Stimulated activated CD4-positive, alpha-beta T cell treated with anti-CD3 and anti-CD28 coated beads, Interleukin-2, amount 100 ng/mL, for 48 hours (primary cell): Measurements from ENCODE around the gene VGLL3.
"Not testable (repeated sequence)": the region's sequence is repeated elsewhere in the genome, so short reads cannot be mapped to it uniquely, and the experiment has no call there.

Experiments used
- DNase-seq, 2 donors: peaks; one replicate each; pipeline ENCODE4 v3.0.0-alpha.2; 2020

The VGLL3 gene

GRCh38 chr3:86988235-86988634, 2.7 kb downstream of the VGLL3 start:
- DNase-seq: no peak

- DNase-seq: no peak
These were observed 3.6 kb downstream of the VGLL3 start for GRCh38 chr3:86987421-86987715.

GRCh38 chr3:86986671-86987420, 4.1 kb downstream of the VGLL3 start:
- DNase-seq: no peak

DNA sequence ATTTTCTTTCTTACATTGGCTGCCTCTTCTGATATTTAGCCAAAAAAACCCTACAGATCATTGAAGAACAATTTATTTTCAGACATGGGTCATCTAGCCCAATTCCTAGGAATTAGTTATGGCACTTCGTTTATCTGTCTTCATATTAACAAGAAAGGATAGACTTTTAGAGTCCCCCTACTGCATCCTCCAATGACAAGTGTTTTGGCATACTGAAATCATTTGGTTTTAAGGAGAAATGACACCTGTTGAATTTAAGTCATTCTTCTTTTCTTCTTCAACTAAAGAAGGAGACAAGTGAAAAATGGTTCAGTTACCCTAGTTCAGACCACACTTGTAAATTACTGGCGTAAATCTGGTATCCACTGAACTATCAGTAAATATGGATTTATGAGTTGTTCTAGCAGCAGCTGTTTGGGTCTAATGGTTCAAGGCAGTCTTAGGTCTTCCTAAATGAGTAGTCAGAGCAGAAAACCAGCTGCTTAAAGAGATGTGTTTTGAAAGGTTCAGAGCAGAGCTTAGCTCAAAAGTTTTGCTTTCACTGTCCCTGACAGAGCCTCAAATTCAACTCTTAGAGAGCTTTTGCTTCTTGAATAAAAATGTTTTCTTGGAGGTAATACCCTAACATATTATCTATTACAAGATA, 5.6 kb downstream of the VGLL3 start:
- no peak for DNase-seq

DNA sequence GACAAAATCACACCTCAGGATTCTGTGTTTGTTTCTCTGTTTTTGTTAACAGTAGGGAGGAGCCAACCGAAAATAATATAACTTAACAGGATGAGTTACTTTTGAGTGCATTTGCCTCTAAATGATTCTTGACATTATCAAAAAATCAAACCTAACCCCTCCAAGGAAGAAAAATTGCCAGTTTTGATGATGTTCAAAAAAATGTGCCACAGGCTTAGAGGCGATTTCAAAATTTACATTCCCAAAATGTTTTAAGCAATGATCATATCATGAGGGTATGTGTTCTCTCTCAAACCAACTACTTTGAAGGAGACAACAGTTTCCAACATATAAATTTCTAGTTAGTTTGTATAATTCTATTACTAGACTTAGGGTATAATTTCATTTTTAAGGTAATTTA, 6.7 kb downstream of the VGLL3 start:
- no peak for DNase-seq

GRCh38 chr3:86982883-86983282, 8.1 kb downstream of the VGLL3 start:
- DNase-seq: no peak

DNA sequence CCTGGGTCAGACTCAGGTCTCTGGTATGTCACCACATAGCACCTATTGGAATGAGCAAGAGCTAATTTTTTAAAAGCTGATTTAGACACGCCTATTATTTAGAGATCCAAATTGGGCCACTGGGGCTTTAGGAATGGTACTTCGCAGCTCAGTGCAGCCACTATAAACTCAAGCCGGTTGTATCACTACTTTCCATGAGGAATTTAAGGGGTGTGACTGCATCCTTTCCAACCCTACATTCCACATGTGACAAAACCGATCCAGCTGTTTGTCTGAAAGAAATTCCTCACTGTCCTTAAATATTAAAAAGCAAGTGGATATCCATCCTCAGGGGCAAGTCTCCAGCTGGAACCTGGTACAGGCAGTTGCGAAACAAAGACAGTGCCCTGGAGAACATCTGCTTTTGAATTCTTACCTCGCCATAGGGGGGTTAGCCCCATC, 12.8 kb downstream of the VGLL3 start:
- DNase-seq: no peak

DNA sequence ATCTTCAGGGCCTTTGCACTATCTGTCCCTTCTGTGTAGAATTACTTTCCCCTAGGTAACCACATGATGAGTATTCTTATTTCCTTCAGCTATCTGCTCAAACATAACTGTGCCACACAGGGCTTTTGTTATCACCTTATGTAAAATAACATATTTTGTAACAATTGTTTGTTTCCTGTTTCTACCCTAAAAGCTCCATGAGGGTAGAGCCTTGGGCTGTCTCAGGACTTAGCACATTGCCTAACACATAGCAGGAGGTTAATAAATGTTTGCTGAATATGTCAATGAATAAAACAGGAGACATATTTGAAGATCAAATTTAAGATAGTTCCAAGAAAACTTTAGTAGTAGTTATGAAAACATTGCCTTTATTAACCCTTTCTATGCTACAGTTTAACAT, 14.7 kb downstream of the VGLL3 start:
- DNase-seq: no peak

- not testable (repeated sequence) for DNase-seq
These were observed 16.8 kb downstream of the VGLL3 start for GRCh38 chr3:86974177-86974576.

- no peak for DNase-seq
These were observed 17.5 kb downstream of the VGLL3 start for GRCh38 chr3:86973440-86973839.

DNA sequence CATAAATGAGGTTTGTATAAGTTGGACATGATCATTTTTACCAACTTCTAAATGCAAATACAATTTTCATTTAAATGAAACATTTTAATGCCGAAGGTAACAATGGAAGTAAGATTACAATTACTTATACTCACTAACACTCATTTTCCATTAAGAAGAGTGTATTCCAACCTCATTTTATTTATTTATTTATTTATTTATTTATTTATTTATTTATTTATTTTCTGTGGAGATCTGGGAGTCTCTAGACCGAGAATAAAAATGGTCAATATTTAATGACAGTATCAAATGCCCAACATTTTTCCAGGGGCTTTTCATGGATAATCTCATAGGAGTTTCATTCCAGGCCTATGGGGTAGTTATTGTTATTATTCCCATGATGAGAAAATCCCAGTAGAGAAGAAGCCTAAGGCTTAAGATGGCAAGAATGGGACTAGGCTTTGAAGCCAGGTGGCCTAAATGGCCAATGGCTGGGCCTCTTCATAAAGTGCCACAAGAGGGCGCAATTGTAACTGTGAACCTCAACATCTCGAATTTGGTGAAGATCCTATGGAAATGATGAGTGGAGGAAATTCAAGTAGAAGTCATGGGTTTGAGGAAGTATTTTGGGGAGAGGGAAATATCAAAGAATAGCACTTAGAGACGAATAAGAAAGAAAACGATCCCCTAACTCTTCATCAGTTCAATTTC, 21.3 kb downstream of the VGLL3 start:
- peak; percentile 12 to 19 for DNase-seq

DNA sequence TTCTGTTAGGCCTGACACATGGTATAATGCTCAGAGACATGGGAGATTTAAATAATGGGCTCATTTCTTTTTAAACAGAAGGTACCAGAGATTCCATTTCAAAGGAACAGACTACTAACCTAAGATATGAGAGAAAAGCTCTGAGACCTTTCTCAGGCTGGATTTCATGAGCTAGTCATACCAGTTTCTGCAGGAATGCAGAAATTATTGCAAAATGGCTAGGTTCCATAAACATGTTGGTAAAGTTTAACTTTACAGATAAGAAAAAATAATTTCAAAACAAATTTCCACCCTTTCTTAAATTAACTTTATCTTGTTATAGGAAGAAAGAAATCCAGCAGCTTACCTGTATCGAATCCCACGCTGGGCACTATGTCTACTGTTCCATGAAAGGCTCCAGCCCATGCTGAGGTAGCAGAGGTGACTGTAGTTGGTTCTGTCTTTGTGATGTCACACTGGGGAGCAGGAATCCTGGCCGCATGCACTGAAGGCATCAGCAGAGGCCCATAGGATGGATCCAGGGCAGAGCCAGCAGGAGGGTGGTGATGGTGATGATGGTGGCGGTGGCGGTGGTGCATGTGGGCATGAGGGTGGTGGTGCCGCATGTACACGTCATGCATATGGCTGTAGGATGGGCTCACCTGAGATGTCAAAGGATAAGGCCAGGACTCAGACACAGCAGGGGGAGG, 22.6 kb downstream of the VGLL3 start:
- no peak for DNase-seq

- DNase-seq: no peak
These were observed 23.9 kb downstream of the VGLL3 start for GRCh38 chr3:86967062-86967461.

DNA sequence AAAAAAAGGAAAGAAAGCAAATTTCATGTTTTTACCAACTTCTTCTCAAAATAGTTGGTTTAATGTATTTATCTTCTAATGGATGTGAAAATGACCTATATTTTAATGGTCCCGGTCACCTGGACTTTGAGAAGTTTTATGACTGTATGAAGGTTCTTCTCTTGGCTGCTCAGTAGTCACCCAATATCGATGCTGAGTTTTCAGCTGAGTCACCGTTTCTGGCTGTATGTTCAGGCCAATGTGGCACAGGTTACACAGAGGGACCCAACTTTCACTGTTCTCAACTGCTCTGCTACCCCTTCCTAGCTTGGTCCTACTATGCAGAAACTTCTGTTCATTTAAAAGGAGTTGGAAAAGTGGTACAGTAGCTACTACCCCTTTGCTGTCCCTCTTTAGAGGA, 25.8 kb downstream of the VGLL3 start:
- no peak for DNase-seq

- DNase-seq: no peak
These were observed 27.3 kb downstream of the VGLL3 start for GRCh38 chr3:86963611-86964010.

GRCh38 chr3:86961297-86961696, 29.7 kb downstream of the VGLL3 start:
- no peak for DNase-seq

DNA sequence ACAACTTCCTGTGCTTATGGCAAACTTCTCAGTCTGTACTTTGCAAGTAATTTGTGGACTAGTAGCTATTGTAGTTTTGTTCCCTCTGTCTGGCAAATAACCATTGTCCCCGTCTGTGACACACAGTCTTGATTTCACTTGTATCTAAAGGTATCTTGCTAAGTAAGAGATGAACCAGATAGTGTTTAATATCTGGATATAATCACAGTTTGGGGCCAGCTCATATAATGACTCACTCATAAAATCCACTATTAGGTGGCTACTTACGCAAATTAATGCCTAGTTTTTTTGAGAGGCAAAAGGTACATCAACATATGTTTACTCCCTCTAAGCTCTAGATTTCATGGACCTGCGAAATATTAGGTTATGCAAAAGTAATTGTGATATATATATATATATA, 30.4 kb downstream of the VGLL3 start:
- no peak for DNase-seq

DNA sequence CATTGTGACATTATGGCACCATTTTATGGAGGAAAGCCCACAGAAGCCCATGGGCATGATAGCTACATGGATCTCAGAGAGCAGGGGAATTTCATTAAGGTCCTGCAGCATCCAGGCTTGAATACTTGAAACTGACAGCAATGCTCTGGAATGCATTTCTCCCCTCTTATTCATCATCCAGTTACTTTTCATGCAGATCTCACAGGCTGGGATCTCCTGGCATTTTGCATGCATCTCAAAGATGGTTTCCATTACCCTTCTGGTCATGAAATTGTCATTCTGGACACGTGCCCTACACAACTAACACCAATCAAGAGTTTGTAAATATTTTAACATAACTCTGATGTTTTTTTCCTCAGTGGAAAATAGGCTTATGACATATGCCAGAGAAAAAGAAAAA, 32.4 kb downstream of the VGLL3 start:
- DNase-seq: no peak

DNA sequence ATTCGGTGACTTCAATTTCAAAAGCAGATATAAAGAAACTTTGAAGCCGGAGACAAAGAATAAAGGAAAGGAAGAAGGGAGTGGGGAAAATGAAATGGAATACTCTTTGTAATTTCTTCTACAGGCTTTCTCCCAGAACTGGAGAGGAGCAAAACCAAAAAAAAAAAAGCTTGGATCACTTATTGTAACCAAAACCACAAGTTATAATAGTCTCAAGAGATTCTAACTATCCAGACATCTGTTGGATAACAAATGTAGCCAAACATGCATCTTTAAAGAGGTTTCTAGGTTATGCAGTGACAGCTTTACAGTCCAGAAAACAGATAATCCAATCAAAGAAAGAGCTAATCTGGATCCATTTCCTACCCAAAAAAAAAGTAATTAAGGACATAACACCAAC, 36.2 kb downstream of the VGLL3 start:
- DNase-seq: no peak

GRCh38 chr3:86954226-86954625, 36.7 kb downstream of the VGLL3 start:
- no peak for DNase-seq

DNA sequence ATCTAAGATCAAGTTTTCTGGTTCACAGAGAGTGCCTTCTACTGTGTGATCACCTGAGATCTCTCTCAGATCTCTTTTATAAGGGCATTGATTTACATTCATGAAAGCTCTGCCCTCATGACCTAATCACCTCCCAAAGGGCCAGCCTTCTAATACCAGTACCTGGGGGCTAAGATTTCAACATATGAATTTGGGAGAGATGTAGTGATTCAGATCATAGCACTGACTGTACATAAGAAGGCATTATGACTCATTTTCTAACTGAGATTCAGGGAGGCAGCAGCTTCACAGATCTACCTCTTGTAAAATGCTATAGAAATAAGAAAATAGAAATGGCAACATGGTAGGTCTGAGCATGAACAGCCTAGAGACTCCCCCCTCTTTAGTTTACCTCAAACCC, 39.6 kb downstream of the VGLL3 start:
- no peak for DNase-seq

DNA sequence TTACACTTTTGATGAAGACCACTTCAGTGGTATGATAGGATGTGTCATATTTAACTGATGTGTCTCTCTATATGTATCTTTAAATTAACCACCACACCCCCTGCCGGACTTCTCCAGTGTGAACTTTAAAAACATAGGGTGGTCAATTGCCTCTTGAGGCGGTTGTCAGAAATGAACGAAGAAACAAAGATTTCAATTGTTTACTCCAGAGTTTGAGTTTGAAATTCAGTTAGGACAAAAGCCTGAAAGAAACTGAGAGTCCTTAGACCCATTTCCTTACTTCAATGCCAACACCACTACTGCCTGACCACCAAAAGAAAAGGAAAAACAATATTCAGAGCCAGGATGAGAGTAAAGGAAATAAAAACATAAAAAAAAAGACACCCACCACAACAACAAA, 40.2 kb downstream of the VGLL3 start:
- no peak for DNase-seq

DNA sequence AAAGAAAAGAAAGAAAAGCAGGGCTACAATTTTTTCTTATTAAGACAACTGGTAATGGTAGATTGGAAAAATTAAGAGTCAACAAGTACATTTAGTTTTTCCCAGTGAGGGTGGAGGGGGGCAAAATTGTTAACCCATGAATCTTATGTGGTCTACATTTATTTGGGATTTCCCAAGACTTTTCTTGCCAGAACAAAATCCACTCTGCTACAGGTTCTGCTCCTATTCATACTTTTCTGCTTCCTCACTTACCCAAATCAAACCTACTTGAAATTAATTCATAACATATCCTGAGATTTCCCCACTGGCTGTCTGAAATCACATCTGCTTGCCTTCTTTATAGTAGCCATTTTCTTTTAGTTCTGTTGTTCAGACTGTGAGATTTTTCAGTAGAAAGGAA, 41.1 kb downstream of the VGLL3 start:
- no peak for DNase-seq

DNA sequence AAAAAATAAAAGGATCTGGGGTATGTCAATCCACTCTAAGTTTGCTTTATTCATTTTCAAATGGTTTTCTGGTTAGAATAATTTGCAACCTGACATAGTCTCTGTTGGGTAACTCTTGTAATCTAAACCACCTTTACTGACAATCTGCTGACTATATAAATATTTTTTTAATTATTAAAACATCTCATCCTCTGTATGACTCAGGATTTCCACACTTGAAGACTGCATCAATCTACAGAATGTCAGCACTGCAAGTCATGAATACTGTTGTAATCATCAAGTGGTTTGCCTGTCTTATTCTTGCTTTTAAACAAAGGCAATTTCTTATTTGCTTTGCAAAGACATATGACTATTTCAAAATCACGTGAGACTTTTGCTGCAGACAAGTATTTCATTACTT, 42.1 kb downstream of the VGLL3 start:
- DNase-seq: no peak
